ENCODE measurements around the gene ADAMTSL1.

- TF ChIP-seq, protein P1, sequence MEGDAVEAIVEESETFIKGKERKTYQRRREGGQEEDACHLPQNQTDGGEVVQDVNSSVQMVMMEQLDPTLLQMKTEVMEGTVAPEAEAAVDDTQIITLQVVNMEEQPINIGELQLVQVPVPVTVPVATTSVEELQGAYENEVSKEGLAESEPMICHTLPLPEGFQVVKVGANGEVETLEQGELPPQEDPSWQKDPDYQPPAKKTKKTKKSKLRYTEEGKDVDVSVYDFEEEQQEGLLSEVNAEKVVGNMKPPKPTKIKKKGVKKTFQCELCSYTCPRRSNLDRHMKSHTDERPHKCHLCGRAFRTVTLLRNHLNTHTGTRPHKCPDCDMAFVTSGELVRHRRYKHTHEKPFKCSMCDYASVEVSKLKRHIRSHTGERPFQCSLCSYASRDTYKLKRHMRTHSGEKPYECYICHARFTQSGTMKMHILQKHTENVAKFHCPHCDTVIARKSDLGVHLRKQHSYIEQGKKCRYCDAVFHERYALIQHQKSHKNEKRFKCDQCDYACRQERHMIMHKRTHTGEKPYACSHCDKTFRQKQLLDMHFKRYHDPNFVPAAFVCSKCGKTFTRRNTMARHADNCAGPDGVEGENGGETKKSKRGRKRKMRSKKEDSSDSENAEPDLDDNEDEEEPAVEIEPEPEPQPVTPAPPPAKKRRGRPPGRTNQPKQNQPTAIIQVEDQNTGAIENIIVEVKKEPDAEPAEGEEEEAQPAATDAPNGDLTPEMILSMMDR (IDR thresholded peaks at IDR 0.05; ENCODE audit: insufficient read depth, low read length, poor library complexity, severe bottlenecking), result no peak
- TF ChIP-seq EZH2phosphoT487 (conservative IDR thresholded peaks at IDR 0.05; ENCODE audit: low read length), result no peak
These were observed 245.0 kb downstream of the ADAMTSL1 start for GRCh38 chr9:18718932-18719331.

All from SU-DHL-6 (cell line).